Cardiac muscle cell (in vitro differentiated cells and primary cell): ENCODE data around the gene CUBN. TPM values are rescaled to one million over a fixed set of nuclear protein-coding genes. Genes with fewer than 3 reads are reported as not detected.

Experiments
- DNase-seq, 2 donors: peaks; one replicate each; pipeline versions ENCODE4 v3.0.0 to v3.0.0-alpha.2; 2010 to 2017; ENCODE audit warnings: low read depth in 1 of 2, low spot score in 1 of 2
- H3K27ac ChIP-seq: fragments of 200-600 bp; sonication (generic); 2 replicates; pipeline ENCODE4 v1.5.1; 2016
- H3K27me3 ChIP-seq: fragments of 200-600 bp; sonication (generic); 2 replicates; pipeline ENCODE4 v1.6.0; 2016; ENCODE audit warnings: control low read depth
- H3K36me3 ChIP-seq: fragments of 200-600 bp; sonication (generic); 2 replicates; pipeline ENCODE4 v1.5.1; 2016; ENCODE audit warnings: control low read depth
- H3K4me1 ChIP-seq: fragments of 200-600 bp; sonication (generic); 2 replicates; pipeline ENCODE4 v1.8.1; 2017; ENCODE audit warnings: low read depth, mild to moderate bottlenecking, mixed run types
- H3K4me3 ChIP-seq: fragments of 200-600 bp; sonication (generic); 2 replicates; pipeline ENCODE4 v1.5.1; 2016; ENCODE audit warnings: mild to moderate bottlenecking
- H3K9me3 ChIP-seq: fragments of 200-600 bp; sonication (generic); 2 replicates; pipeline ENCODE4 v1.5.1; 2017; ENCODE audit warnings: low read depth, mild to moderate bottlenecking, control low read depth
- CTCF ChIP-seq: IDR thresholded peaks from 2 replicates; pipeline ENCODE4 v1.5.1; 2012; ENCODE audit warnings: low read depth, mild to moderate bottlenecking, low read length
- polyA plus RNA-seq: library from polyadenylated mRNA; unstranded; fragments of >200 nt; fragmentation: Nextera tagmentation; extraction: Ambion mirVana; gene quantifications from 2 replicates; pipeline ENCODE4 v1.2.1, GENCODE V29; 2016
- total RNA-seq: library from RNA; depleted of rRNA; stranded (reverse); fragments of >200 nt; gene quantifications from 2 replicates; pipeline ENCODE4 v1.2.3, GENCODE V29; 2016

The CUBN gene
- total and polyA plus RNA-seq, 2 experiments from 2014 or later, result 0.79 to 2.7 TPM

GRCh38 chr10:17161775-17162174 lies 32.2 kb upstream of the CUBN start:
- TF ChIP-seq CTCF, result no peak
- no peaks in the 10 kb centered on the region for H3K9me3 ChIP-seq
- no peak overlapping the region for H3K27ac ChIP-seq
- no peaks in the 10 kb centered on the region for H3K36me3 ChIP-seq
- DNase-seq, result no peak
- H3K27me3 ChIP-seq, result no peaks in the 10 kb centered on the region
- no peak overlapping the region for H3K4me3 ChIP-seq
- H3K4me1 ChIP-seq, result no peaks in the 10 kb centered on the region

GRCh38 chr10:17157024-17157423 lies 27.4 kb upstream of the CUBN start:
- Histone ChIP-seq H3K27me3 (no peaks in the 10 kb centered on the region), H3K36me3 (no peaks in the 10 kb centered on the region), H3K4me3 (no peak overlapping the region), H3K9me3 (no peaks in the 10 kb centered on the region), H3K4me1 (no peaks in the 10 kb centered on the region), H3K27ac (no peak overlapping the region)
- no peak for DNase-seq
- no peak for TF ChIP-seq CTCF

GRCh38 chr10:17155826-17156225 lies 26.2 kb upstream of the CUBN start:
- Histone ChIP-seq H3K4me1 (no peaks in the 10 kb centered on the region), H3K4me3 (no peak overlapping the region), H3K36me3 (no peaks in the 10 kb centered on the region), H3K27me3 (no peaks in the 10 kb centered on the region), H3K27ac (no peak overlapping the region), H3K9me3 (no peaks in the 10 kb centered on the region)
- TF ChIP-seq CTCF, result no peak
- no peak for DNase-seq

- no peak for DNase-seq
- no peak for TF ChIP-seq CTCF
- no peaks in the 10 kb centered on the region for H3K4me1 ChIP-seq
Observed at GRCh38 chr10:17154116-17154515, 24.5 kb upstream of the CUBN start.

GRCh38 chr10:17153321-17153720 lies 23.7 kb upstream of the CUBN start:
- no peak for TF ChIP-seq CTCF
- no peaks in the 10 kb centered on the region for H3K4me1 ChIP-seq
- H3K9me3 ChIP-seq, result no peaks in the 10 kb centered on the region
- no peak for DNase-seq
- no peak overlapping the region for H3K4me3 ChIP-seq
- no peaks in the 10 kb centered on the region for H3K27me3 ChIP-seq
- H3K36me3 ChIP-seq, result no peaks in the 10 kb centered on the region
- H3K27ac ChIP-seq, result no peak overlapping the region

More at GRCh38 chr10:17154116-17154515, 24.5 kb upstream of the CUBN start:
- Histone ChIP-seq H3K36me3 (no peaks in the 10 kb centered on the region), H3K4me3 (no peak overlapping the region), H3K9me3 (no peaks in the 10 kb centered on the region), H3K27ac (no peak overlapping the region), H3K27me3 (no peaks in the 10 kb centered on the region)

GRCh38 chr10:17151716-17152115 lies 22.1 kb upstream of the CUBN start:
- H3K27ac ChIP-seq, result no peak overlapping the region
- no peaks in the 10 kb centered on the region for H3K4me1 ChIP-seq
- H3K36me3 ChIP-seq, result no peaks in the 10 kb centered on the region
- H3K9me3 ChIP-seq, result no peaks in the 10 kb centered on the region
- no peak overlapping the region for H3K4me3 ChIP-seq
- no peak for TF ChIP-seq CTCF
- DNase-seq, result no peak
- no peaks in the 10 kb centered on the region for H3K27me3 ChIP-seq
